GM12878 (cell line): Measurements from ENCODE around the gene STX4. TPM values are rescaled to one million over a fixed set of nuclear protein-coding genes. Genes with fewer than 3 reads are reported as not detected.

ENCODE experiments used
- EGR1 ChIP-seq, 2 experiments: IDR thresholded peaks; 1 replicate in 1 of 2; 2 replicates in 1 of 2; pipeline ENCODE4 v1.6.1; 2011 to 2012; ENCODE audit warnings: low read depth in 2 of 2, low read length in 2 of 2, borderline replicate concordance in 1 of 2, mild to moderate bottlenecking in 1 of 2, moderate library complexity in 1 of 2
- ESRRA ChIP-seq: IDR thresholded peaks from 2 replicates; pipeline ENCODE4 v1.6.1; 2012; ENCODE audit warnings: mild to moderate bottlenecking, low read length, improper control_type of control experiment
- HDAC2 ChIP-seq: fragments of 200-600 bp; sonication (generic); IDR thresholded peaks from 2 replicates; pipeline ENCODE4 v1.6.1; 2017
- MEF2B ChIP-seq: fragments of 450-650 bp; IDR thresholded peaks from 2 replicates; pipeline ENCODE4 v1.6.1; 2018; ENCODE audit warnings: mild to moderate bottlenecking, moderate library complexity; ENCODE audit not compliant: partially characterized antibody, poor library complexity, severe bottlenecking
- NBN ChIP-seq: fragments of 450-650 bp; IDR thresholded peaks from 2 replicates; pipeline ENCODE4 v1.6.1; 2016
- RCOR1 ChIP-seq: conservative IDR thresholded peaks from 2 replicates; pipeline ENCODE4 v1.6.1; 2012; ENCODE audit warnings: low read depth, low read length, improper control_type of control experiment
- REST ChIP-seq: IDR thresholded peaks from 2 replicates; pipeline ENCODE4 v1.6.1; 2012; ENCODE audit warnings: mild to moderate bottlenecking, low read depth, low read length
- SREBF2 ChIP-seq: IDR thresholded peaks from 2 replicates; pipeline ENCODE4 v1.6.1; 2012; ENCODE audit warnings: mild to moderate bottlenecking, low read length
- TAF1 ChIP-seq: IDR thresholded peaks from 2 replicates; pipeline ENCODE4 v1.6.1; 2011; ENCODE audit warnings: mild to moderate bottlenecking, low read depth, low read length, borderline replicate concordance
- YBX1 ChIP-seq: fragments of 450-650 bp; IDR thresholded peaks from 2 replicates; pipeline ENCODE4 v1.6.1; 2016; ENCODE audit warnings: antibody characterized with exemption
- YY1 ChIP-seq: IDR thresholded peaks from 2 replicates; pipeline ENCODE4 v1.6.1; 2011; ENCODE audit warnings: low read depth, mild to moderate bottlenecking, low read length
- ZBTB33 ChIP-seq: fragments of 450-650 bp; IDR thresholded peaks from 2 replicates; pipeline ENCODE4 v1.6.1; 2017; ENCODE audit warnings: mild to moderate bottlenecking
- ZNF592 ChIP-seq: fragments of 450-650 bp; IDR thresholded peaks from 2 replicates; pipeline ENCODE4 v1.6.1; 2017; ENCODE audit warnings: mild to moderate bottlenecking, moderate library complexity
- polyA plus RNA-seq, 11 experiments: library from polyadenylated mRNA; depleted of rRNA in 4 of 11; unstranded in 6 of 11; stranded (reverse) in 5 of 11; fragments of >200 nt; fragmentation: Nextera tagmentation in 4 of 11; fragmentation: Illumina TruSeq in 1 of 11; extraction: Ambion mirVana in 4 of 11; extraction: Trizol in 1 of 11; gene quantifications; 1 replicate in 1 of 11; 2 replicates in 10 of 11; pipeline versions ENCODE4 v1.2.1 to v1.2.3, GENCODE V29; 2011 to 2016; ENCODE audit warnings: inconsistent platforms in 2 of 11, missing spikeins in 2 of 11, low read depth in 1 of 11
- total RNA-seq, 4 experiments: library from RNA; depleted of rRNA in 3 of 4; stranded (reverse); fragments of >200 nt in 3 of 4; fragmentation: Illumina TruSeq in 1 of 4; extraction: Trizol in 1 of 4; gene quantifications; 2 replicates each; pipeline versions ENCODE4 v1.2.1 to v1.2.3, GENCODE V29; 2013 to 2021
- TF ChIP-seq, protein P1 (sequence below): fragments of 450-650 bp; IDR thresholded peaks from 2 replicates; pipeline ENCODE4 v1.6.1; 2016; ENCODE audit warnings: mild to moderate bottlenecking
- TF ChIP-seq, protein P2 (sequence below): fragments of 450-650 bp; conservative IDR thresholded peaks from 2 replicates; pipeline ENCODE4 v1.6.1; 2017; ENCODE audit warnings: mild to moderate bottlenecking, moderate library complexity

The STX4 gene
- total and polyA plus RNA-seq, 10 of the 15 experiments (the other 5 are each of a cell fraction or from before 2014, with no cell fraction given) = 3.3 to 37.6 (median 22.6) TPM

- 0 out of 2 replicates have a peak, but pooled peaks have one; percentile 6 for TF ChIP-seq REST
- TF ChIP-seq EGR1 (IDR thresholded peaks at IDR 0.05; ENCODE audit: borderline replicate concordance in 1 of 2, low read depth in 2 of 2, low read length in 2 of 2) = peak; percentile 73 to 88
- peak; percentile 71 for TF ChIP-seq YY1
- peak; percentile 99 for TF ChIP-seq ZNF592
- TF ChIP-seq ZBTB33 = no peak
- TF ChIP-seq YBX1 = no peak
- TF ChIP-seq, protein P1, sequence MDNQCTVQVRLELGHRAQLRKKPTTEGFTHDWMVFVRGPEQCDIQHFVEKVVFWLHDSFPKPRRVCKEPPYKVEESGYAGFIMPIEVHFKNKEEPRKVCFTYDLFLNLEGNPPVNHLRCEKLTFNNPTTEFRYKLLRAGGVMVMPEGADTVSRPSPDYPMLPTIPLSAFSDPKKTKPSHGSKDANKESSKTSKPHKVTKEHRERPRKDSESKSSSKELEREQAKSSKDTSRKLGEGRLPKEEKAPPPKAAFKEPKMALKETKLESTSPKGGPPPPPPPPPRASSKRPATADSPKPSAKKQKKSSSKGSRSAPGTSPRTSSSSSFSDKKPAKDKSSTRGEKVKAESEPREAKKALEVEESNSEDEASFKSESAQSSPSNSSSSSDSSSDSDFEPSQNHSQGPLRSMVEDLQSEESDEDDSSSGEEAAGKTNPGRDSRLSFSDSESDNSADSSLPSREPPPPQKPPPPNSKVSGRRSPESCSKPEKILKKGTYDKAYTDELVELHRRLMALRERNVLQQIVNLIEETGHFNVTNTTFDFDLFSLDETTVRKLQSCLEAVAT = peak; percentile 72; the same call in 1 of the 2 replicates
- TF ChIP-seq, protein P2, sequence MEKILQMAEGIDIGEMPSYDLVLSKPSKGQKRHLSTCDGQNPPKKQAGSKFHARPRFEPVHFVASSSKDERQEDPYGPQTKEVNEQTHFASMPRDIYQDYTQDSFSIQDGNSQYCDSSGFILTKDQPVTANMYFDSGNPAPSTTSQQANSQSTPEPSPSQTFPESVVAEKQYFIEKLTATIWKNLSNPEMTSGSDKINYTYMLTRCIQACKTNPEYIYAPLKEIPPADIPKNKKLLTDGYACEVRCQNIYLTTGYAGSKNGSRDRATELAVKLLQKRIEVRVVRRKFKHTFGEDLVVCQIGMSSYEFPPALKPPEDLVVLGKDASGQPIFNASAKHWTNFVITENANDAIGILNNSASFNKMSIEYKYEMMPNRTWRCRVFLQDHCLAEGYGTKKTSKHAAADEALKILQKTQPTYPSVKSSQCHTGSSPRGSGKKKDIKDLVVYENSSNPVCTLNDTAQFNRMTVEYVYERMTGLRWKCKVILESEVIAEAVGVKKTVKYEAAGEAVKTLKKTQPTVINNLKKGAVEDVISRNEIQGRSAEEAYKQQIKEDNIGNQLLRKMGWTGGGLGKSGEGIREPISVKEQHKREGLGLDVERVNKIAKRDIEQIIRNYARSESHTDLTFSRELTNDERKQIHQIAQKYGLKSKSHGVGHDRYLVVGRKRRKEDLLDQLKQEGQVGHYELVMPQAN = peak; percentile 67; the same call in 1 of the 2 replicates
- no peak for TF ChIP-seq ESRRA
- peak; percentile 87 for TF ChIP-seq NBN
- peak; percentile 76 for TF ChIP-seq SREBF2
- TF ChIP-seq TAF1 = peak; percentile 67; the same call in 1 of the 2 replicates
- TF ChIP-seq HDAC2 = no peak
- no peak for TF ChIP-seq MEF2B
- TF ChIP-seq RCOR1 = no peak
Observed at GRCh38 chr16:31073970-31074813, 40.8 kb downstream of the STX4 start, which contains the start of the genes ZNF646 and ZNF668 (continued).
